SJSA1 (cell line): ENCODE results near the gene UBE2F. TPM values are rescaled to one million over a fixed set of nuclear protein-coding genes. Genes with fewer than 3 reads are reported as not detected.

Source experiments
- DNase-seq, 2 experiments: peaks; one replicate each; pipeline ENCODE4 v3.0.0-alpha.2; 2015 to 2020; ENCODE audit warnings: low spot score in 2 of 2, low read depth in 1 of 2
- H3K27ac ChIP-seq: fragments of 250-450 bp; sonication (Bioruptor Pico); 2 replicates; pipeline ENCODE4 v1.5.1; 2020; ENCODE audit warnings: mild to moderate bottlenecking, moderate library complexity
- H3K27me3 ChIP-seq: fragments of 250-450 bp; sonication (Bioruptor Pico); replicated peaks from 2 replicates; pipeline ENCODE4 v1.5.1; 2020; ENCODE audit warnings: mild to moderate bottlenecking, moderate library complexity
- H3K36me3 ChIP-seq: fragments of 250-450 bp; sonication (Bioruptor Pico); 2 replicates; pipeline ENCODE4 v1.5.1; 2020; ENCODE audit warnings: mild to moderate bottlenecking
- H3K4me1 ChIP-seq: fragments of 250-450 bp; sonication (Bioruptor Pico); replicated peaks from 2 replicates; pipeline ENCODE4 v1.6.1; 2021; ENCODE audit warnings: mild to moderate bottlenecking
- H3K4me3 ChIP-seq: fragments of 250-450 bp; sonication (Bioruptor Pico); 2 replicates; pipeline ENCODE4 v1.5.1; 2020; ENCODE audit warnings: mild to moderate bottlenecking
- H3K9me3 ChIP-seq: fragments of 250-450 bp; sonication (Bioruptor Pico); replicated peaks from 2 replicates; pipeline ENCODE4 v1.5.1; 2020; ENCODE audit warnings: mild to moderate bottlenecking
- total RNA-seq: library from RNA; depleted of rRNA; stranded (reverse); fragments of >200 nt; shearing (Covaris generic); gene quantifications from 2 replicates; pipeline ENCODE4 v1.2.3, GENCODE V29; 2014

Gene UBE2F
- total RNA-seq, 1 experiment from 2014 or later: 100 TPM

DNA sequence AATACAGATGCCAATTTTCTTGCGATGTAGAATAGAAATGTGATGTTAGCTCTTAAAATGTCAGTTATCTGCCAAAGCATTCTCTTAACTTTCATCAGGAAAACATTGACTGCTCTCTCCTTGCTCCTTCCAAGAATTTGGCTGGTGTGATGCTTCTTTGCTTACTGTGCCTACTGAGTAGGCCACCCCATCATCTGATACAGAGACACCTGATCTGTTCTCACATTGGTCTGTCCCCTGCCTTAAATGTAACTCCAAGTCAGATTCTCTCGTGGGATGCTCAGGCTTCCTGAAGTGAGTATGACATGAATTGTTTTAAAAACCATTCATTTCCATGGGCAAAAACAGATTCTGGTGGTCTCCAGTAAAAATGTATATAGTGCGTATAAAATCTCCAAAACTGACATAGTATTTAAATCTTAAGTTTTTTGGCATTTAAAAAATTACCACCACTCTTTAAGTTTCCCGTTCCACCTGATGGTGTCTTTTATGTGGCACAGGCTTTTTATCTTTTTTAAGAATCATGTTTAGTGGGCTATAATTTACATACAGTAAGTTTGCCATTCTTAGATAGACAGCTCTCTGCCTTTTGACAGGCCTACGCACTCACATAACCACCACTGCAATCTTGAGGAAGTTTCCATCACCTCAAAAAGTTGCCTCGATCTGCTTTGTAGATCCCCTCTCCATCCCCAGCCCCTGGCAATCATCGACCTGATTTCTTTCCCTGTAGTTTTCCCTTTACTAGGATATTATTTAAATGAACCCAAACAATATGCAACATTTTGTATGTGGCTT lies 36.6 kb downstream of the UBE2F start:
- Histone ChIP-seq H3K4me1 (peaks cover 9% of the 10 kb centered on the region), H3K4me3 (no peak overlapping the region), H3K27me3 (no peaks in the 10 kb centered on the region), H3K36me3 (peaks cover 3% of the 10 kb centered on the region; the same call in 1 of the 2 replicates), H3K27ac (no peak overlapping the region), H3K9me3 (no peaks in the 10 kb centered on the region)
- DNase-seq: no peak

DNA sequence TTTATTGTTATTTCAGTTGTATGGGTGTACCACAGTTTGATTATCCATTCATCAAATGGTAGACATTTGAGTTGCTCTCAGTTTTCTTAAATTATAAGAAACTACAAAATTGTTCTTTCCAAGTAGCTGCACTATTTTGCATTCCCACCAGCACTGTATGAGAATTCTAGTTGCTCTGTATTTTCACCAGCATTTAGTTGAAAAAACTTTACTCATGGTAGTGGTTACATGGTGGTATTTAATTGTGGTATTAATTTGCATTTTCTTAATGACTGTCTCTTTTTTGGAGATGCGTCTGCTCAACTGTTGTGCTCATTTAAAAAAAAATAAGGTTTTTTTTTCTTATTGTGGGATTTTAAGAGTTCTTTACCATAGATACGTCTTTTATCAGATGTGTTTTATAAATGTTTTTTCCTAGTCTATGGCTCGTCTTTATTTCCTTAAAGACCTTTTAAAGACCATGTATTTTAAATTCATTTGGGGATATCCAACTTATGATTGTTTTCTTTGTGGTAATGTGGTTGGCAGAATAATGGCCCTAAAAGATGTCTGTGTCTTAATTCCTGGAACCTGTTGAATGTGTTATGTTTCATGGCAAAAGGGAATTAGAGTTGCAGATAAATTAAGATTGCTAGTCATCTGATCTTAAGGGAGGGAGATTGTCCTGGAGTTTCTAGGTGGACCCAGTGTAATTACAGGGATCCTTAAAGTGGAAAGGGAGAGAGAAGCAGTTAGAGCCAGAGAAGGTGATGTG lies 37.4 kb downstream of the UBE2F start:
- Histone ChIP-seq H3K27ac (no peak overlapping the region), H3K9me3 (no peaks in the 10 kb centered on the region), H3K4me3 (no peak overlapping the region), H3K36me3 (peaks cover 3% of the 10 kb centered on the region; the same call in 1 of the 2 replicates), H3K4me1 (peaks cover under 1% of the 10 kb centered on the region), H3K27me3 (no peaks in the 10 kb centered on the region)
- no peak for DNase-seq

GRCh38 chr2:238005528-238005927 lies 38.7 kb downstream of the UBE2F start:
- Histone ChIP-seq H3K4me1 (no peaks in the 10 kb centered on the region), H3K27me3 (no peaks in the 10 kb centered on the region), H3K9me3 (no peaks in the 10 kb centered on the region), H3K4me3 (no peak overlapping the region), H3K27ac (no peak overlapping the region), H3K36me3 (peaks cover 3% of the 10 kb centered on the region; the same call in 1 of the 2 replicates)
- DNase-seq: no peak

GRCh38 chr2:238006510-238006909 lies 39.7 kb downstream of the UBE2F start:
- Histone ChIP-seq H3K36me3 (peaks cover 3% of the 10 kb centered on the region; the same call in 1 of the 2 replicates), H3K27me3 (no peaks in the 10 kb centered on the region), H3K27ac (no peak overlapping the region), H3K9me3 (no peaks in the 10 kb centered on the region), H3K4me1 (no peaks in the 10 kb centered on the region), H3K4me3 (no peak overlapping the region)
- DNase-seq: no peak

DNA sequence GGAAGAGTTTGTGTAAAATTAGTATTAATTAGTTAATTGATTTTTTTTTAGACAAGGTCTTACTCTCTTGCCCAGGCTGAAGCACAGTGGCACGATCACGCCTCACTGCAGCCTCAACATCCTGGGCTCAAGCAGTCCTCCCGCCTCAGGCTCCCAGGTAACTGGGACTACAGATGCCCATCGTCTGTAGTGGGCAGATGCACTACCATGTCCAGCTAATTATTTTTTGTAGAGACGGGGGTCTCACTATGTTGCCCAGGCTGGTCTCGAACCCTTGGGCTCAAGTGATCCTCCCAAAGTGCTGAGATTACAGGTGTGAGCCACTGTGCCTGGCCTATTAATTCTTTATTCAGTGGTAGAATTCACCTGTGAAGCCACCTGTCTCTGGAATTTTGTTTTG lies 41.1 kb downstream of the UBE2F start:
- H3K36me3 ChIP-seq: peaks cover 3% of the 10 kb centered on the region; the same call in 1 of the 2 replicates
- no peaks in the 10 kb centered on the region for H3K27me3 ChIP-seq
- DNase-seq: no peak
- H3K9me3 ChIP-seq: no peaks in the 10 kb centered on the region
- no peaks in the 10 kb centered on the region for H3K4me1 ChIP-seq
- H3K27ac ChIP-seq: no peak overlapping the region
- no peak overlapping the region for H3K4me3 ChIP-seq

- no peak overlapping the region for H3K27ac ChIP-seq
- no peak overlapping the region for H3K4me3 ChIP-seq
- no peaks in the 10 kb centered on the region for H3K4me1 ChIP-seq
- H3K9me3 ChIP-seq: no peaks in the 10 kb centered on the region
- no peaks in the 10 kb centered on the region for H3K27me3 ChIP-seq
- peaks cover 3% of the 10 kb centered on the region; the same call in 1 of the 2 replicates for H3K36me3 ChIP-seq
- DNase-seq: no peak
Observed at GRCh38 chr2:238009563-238009962, 42.7 kb downstream of the UBE2F start.

GRCh38 chr2:238010572-238010971 lies 43.8 kb downstream of the UBE2F start:
- H3K27me3 ChIP-seq: no peaks in the 10 kb centered on the region
- no peak overlapping the region for H3K27ac ChIP-seq
- no peak for DNase-seq
- no peak overlapping the region for H3K4me3 ChIP-seq
- H3K9me3 ChIP-seq: no peaks in the 10 kb centered on the region
- H3K36me3 ChIP-seq: peaks cover 3% of the 10 kb centered on the region; the same call in 1 of the 2 replicates
- H3K4me1 ChIP-seq: no peaks in the 10 kb centered on the region

GRCh38 chr2:238013806-238014205 lies 47.0 kb downstream of the UBE2F start:
- Histone ChIP-seq H3K36me3 (no peaks in the 10 kb centered on the region; the same call in 1 of the 2 replicates), H3K4me1 (no peaks in the 10 kb centered on the region), H3K9me3 (no peaks in the 10 kb centered on the region), H3K27ac (no peak overlapping the region), H3K4me3 (no peak overlapping the region), H3K27me3 (no peaks in the 10 kb centered on the region)
- no peak for DNase-seq

GRCh38 chr2:238015705-238016104 lies 48.9 kb downstream of the UBE2F start:
- Histone ChIP-seq H3K27me3 (no peaks in the 10 kb centered on the region), H3K9me3 (no peaks in the 10 kb centered on the region), H3K27ac (no peak overlapping the region), H3K36me3 (no peaks in the 10 kb centered on the region; the same call in 1 of the 2 replicates), H3K4me1 (no peaks in the 10 kb centered on the region), H3K4me3 (no peak overlapping the region)
- DNase-seq: no peak

- Histone ChIP-seq H3K27me3 (no peaks in the 10 kb centered on the region), H3K27ac (no peak overlapping the region), H3K36me3 (no peaks in the 10 kb centered on the region), H3K4me1 (no peaks in the 10 kb centered on the region), H3K4me3 (no peak overlapping the region), H3K9me3 (no peaks in the 10 kb centered on the region)
- DNase-seq: no peak
Observed at GRCh38 chr2:238016526-238016925, 49.7 kb downstream of the UBE2F start.

DNA sequence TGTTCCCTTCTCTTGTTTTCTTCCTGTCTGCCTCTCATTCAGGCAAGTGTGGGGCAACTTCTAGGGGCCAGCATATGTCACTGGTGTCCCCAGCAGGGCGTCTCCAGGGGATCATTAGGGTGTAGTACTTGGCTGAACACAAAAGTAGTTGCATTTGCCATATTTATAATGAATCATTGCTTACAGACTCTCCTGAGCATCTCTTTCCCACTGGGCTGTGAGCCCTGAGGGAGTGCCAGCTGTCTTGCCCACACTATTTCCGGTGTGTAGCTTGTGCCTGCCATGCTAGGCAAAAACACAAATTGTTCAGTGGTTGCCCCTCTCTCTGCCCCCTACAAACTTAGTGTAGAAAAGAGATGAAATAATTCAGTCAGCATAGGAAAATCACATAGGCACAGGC lies 53.1 kb downstream of the UBE2F start:
- no peak overlapping the region for H3K27ac ChIP-seq
- H3K27me3 ChIP-seq: no peaks in the 10 kb centered on the region
- H3K4me1 ChIP-seq: no peaks in the 10 kb centered on the region
- no peak for DNase-seq
- no peaks in the 10 kb centered on the region for H3K9me3 ChIP-seq
- no peaks in the 10 kb centered on the region for H3K36me3 ChIP-seq
- H3K4me3 ChIP-seq: no peak overlapping the region

GRCh38 chr2:238020816-238021215 lies 54.0 kb downstream of the UBE2F start:
- Histone ChIP-seq H3K27me3 (no peaks in the 10 kb centered on the region), H3K27ac (no peak overlapping the region), H3K36me3 (peaks cover 5% of the 10 kb centered on the region; the same call in 1 of the 2 replicates), H3K4me3 (no peak overlapping the region), H3K9me3 (no peaks in the 10 kb centered on the region), H3K4me1 (no peaks in the 10 kb centered on the region)
- DNase-seq: no peak

DNA sequence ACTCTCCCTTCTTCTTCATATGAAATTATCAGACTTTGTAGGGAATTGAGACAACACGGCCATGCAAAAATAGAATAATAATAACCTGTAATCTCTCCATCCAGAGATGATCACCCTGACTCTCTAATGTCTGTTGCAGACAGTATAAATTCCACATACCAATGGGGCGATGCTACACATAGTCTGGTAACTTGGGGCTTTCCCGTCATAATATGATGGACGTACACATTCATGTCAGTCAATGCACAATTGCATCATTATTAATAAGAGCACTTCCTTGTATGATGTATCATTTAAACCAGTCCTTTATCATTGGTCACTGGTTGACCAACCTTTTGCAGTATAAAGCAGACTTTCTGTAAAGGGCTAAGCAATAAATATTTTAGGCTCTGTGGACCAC lies 54.5 kb downstream of the UBE2F start:
- no peak overlapping the region for H3K27ac ChIP-seq
- peaks cover 5% of the 10 kb centered on the region; the same call in 1 of the 2 replicates for H3K36me3 ChIP-seq
- DNase-seq: no peak
- no peak overlapping the region for H3K4me3 ChIP-seq
- H3K4me1 ChIP-seq: no peaks in the 10 kb centered on the region
- H3K9me3 ChIP-seq: no peaks in the 10 kb centered on the region
- H3K27me3 ChIP-seq: no peaks in the 10 kb centered on the region

- Histone ChIP-seq H3K9me3 (no peaks in the 10 kb centered on the region), H3K27ac (no peak overlapping the region), H3K36me3 (peaks cover 9% of the 10 kb centered on the region; the same call in 1 of the 2 replicates), H3K27me3 (no peaks in the 10 kb centered on the region), H3K4me1 (peaks cover 13% of the 10 kb centered on the region), H3K4me3 (no peak overlapping the region)
- DNase-seq: no peak
Observed at GRCh38 chr2:238022594-238023157, 55.9 kb downstream of the UBE2F start.
